ENCODE measurements around the gene SKAP1. TPM values are rescaled to one million over a fixed set of nuclear protein-coding genes. Genes with fewer than 3 reads are reported as not detected.

The SKAP1 gene
- total RNA-seq, 2 experiments from 2014 or later, result 1.2 TPM; not detected in 1

DNA sequence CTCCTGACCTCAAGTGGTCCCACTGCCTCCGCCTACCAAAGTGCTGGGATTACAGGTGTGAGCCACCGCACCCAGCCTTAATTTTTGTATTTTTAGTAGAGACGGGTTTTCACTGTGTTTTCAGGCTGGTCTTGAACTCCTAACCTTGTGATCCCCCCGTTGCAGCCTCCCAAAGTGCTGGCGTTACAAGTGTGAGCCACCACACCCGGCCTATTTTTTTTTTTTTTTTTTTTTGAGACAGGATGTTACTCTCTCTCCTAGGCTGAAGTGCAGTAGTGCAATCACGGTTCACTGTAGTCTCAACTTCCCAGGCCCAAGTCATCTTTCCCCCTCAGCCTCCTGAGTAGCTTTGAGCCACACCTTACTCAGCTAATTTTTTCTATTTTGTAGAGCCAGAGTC is 325.6 kb downstream of the SKAP1 start:
- intact Hi-C loops (cut with micrococcal nuclease; ENCODE audit: unreplicated experiment), result no loop called here
- no TSS peak for BruUV-seq (replicated peaks)
- no peaks in the 10 kb centered on the region for H3K9me2 ChIP-seq (ENCODE audit: insufficient read depth, low read length)
- H3K27ac ChIP-seq (ENCODE audit: low read depth, low read length, poor library complexity, severe bottlenecking), result no peak overlapping the region
- H4K20me1 ChIP-seq (ENCODE audit: insufficient read depth, low read length), result no peaks in the 10 kb centered on the region
- no peak overlapping the region for H3K4me2 ChIP-seq (ENCODE audit: low read length)
- DNase-seq (ENCODE audit: low spot score), result no peak
- H3K9me3 ChIP-seq (ENCODE audit: low read length), result peaks cover 8% of the 10 kb centered on the region; the same call in 1 of the 2 replicates
- H2AFZ ChIP-seq (ENCODE audit: low read length), result no peak overlapping the region
- peaks cover 32% of the 10 kb centered on the region for H3K4me1 ChIP-seq (ENCODE audit: insufficient read depth, low read length, poor library complexity, severe bottlenecking)
- peaks cover 3% of the 10 kb centered on the region; the same call in 1 of the 2 replicates for H3K36me3 ChIP-seq (ENCODE audit: insufficient read depth, low read length)
- H3K79me2 ChIP-seq (ENCODE audit: insufficient read depth, low read depth, low read length), result peaks cover 25% of the 10 kb centered on the region
- POLR2A ChIA-PET, result no interaction called here
- no peak for TF ChIP-seq CTCF (conservative IDR thresholded peaks at IDR 0.05; ENCODE audit: low read length)
- TF ChIP-seq EZH2phosphoT487 (IDR thresholded peaks at IDR 0.05; ENCODE audit: borderline replicate concordance, low read depth, low read length), result no peak
- no peak overlapping the region for H3K4me3 ChIP-seq (ENCODE audit: low read depth, low read length, poor library complexity, severe bottlenecking)
- CTCF ChIA-PET (ENCODE audit: unreplicated experiment), result no interaction called here

GRCh38 chr17:48102798-48103715 is 327.0 kb downstream of the SKAP1 start:
- H4K20me1 ChIP-seq (ENCODE audit: insufficient read depth, low read length), result no peaks in the 10 kb centered on the region
- CTCF ChIA-PET (ENCODE audit: unreplicated experiment), result no interaction called here
- intact Hi-C loops (cut with micrococcal nuclease; ENCODE audit: unreplicated experiment), result no loop called here
- H3K4me3 ChIP-seq (ENCODE audit: low read depth, low read length, poor library complexity, severe bottlenecking), result no peak overlapping the region
- H3K9me3 ChIP-seq (ENCODE audit: low read length), result peaks cover 8% of the 10 kb centered on the region; the same call in 1 of the 2 replicates
- H3K4me1 ChIP-seq (ENCODE audit: insufficient read depth, low read length, poor library complexity, severe bottlenecking), result peaks cover 27% of the 10 kb centered on the region
- H3K36me3 ChIP-seq (ENCODE audit: insufficient read depth, low read length), result peaks cover 15% of the 10 kb centered on the region
- H3K4me2 ChIP-seq (ENCODE audit: low read length), result no peak overlapping the region
- H3K79me2 ChIP-seq (ENCODE audit: insufficient read depth, low read depth, low read length), result peaks cover 31% of the 10 kb centered on the region
- DNase-seq (ENCODE audit: low spot score), result peak; percentile 42
- H3K27ac ChIP-seq (ENCODE audit: low read depth, low read length, poor library complexity, severe bottlenecking), result no peak overlapping the region
- no peaks in the 10 kb centered on the region for H3K9me2 ChIP-seq (ENCODE audit: insufficient read depth, low read length)
- no TSS peak for BruUV-seq (replicated peaks)
- TF ChIP-seq EZH2phosphoT487 (IDR thresholded peaks at IDR 0.05; ENCODE audit: borderline replicate concordance, low read depth, low read length) (no peak), CTCF (conservative IDR thresholded peaks at IDR 0.05; ENCODE audit: low read length) (no peak)
- no peak overlapping the region for H2AFZ ChIP-seq (ENCODE audit: low read length)
- POLR2A ChIA-PET, result no interaction called here

Measured in OCI-LY7 (cell line).